Panc1 (cell line): Measurements from ENCODE around the gene IRF2.

Experiments used
- POLR2AphosphoS5 ChIP-seq: IDR thresholded peaks from 2 replicates; pipeline ENCODE4 v1.6.1; 2012; ENCODE audit warnings: mild to moderate bottlenecking, low read depth, low read length, moderate library complexity
- TCF7L2 ChIP-seq: IDR thresholded peaks from 2 replicates; pipeline ENCODE4 v1.6.1; 2011; ENCODE audit warnings: mild to moderate bottlenecking, low read depth, low read length, inconsistent platforms
- TF ChIP-seq, protein P1 (sequence below): fragments of 450-650 bp; IDR thresholded peaks from 2 replicates; pipeline ENCODE4 v1.5.1; 2017; ENCODE audit warnings: mild to moderate bottlenecking
- TF ChIP-seq, protein P2 (sequence below), 2 experiments: IDR thresholded peaks; 2 replicates each; pipeline ENCODE4 v1.6.1; 2011 to 2012; ENCODE audit warnings: low read depth in 2 of 2, control low read depth in 1 of 2, low read length in 1 of 2, mild to moderate bottlenecking in 1 of 2, moderate library complexity in 1 of 2; ENCODE audit not compliant: insufficient read depth in 1 of 2

DNA sequence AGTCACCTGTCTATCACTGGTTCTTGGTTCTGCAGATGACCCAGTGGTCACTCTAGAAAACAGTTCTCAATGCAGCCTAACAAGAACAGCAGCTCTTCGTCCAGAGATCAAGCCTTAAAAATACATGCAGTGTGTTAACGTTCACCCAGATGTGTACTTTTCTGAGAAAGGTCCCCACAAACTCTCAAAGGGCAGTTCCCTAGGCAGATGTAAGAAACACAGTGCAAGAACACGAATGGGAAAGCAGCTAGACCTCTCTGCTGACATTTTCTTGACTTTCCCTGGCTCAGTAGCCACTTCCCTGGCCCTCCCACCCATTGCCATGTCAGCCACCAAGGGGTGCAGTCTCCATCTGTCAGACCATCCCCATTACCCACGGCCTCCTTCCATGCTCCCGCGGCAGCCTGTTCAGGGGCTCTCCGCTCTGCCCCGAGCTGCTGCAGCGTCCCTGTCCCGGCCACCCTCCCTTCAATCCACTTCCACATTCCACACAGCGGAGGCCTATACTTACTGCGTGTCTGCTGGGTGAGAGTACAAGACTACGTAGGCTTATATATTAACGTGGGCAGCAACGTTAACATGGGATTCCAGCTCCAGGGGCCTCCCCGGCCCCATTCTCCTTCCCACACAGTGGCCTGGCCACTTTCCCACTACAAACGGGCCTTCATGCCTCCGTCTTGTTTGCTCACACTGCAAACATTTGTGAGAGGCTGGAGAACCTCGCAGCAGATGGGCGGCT is 34.3 kb downstream of the IRF2 start:
- TF ChIP-seq, protein P1, sequence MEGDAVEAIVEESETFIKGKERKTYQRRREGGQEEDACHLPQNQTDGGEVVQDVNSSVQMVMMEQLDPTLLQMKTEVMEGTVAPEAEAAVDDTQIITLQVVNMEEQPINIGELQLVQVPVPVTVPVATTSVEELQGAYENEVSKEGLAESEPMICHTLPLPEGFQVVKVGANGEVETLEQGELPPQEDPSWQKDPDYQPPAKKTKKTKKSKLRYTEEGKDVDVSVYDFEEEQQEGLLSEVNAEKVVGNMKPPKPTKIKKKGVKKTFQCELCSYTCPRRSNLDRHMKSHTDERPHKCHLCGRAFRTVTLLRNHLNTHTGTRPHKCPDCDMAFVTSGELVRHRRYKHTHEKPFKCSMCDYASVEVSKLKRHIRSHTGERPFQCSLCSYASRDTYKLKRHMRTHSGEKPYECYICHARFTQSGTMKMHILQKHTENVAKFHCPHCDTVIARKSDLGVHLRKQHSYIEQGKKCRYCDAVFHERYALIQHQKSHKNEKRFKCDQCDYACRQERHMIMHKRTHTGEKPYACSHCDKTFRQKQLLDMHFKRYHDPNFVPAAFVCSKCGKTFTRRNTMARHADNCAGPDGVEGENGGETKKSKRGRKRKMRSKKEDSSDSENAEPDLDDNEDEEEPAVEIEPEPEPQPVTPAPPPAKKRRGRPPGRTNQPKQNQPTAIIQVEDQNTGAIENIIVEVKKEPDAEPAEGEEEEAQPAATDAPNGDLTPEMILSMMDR = no peak
- TF ChIP-seq, protein P2, sequence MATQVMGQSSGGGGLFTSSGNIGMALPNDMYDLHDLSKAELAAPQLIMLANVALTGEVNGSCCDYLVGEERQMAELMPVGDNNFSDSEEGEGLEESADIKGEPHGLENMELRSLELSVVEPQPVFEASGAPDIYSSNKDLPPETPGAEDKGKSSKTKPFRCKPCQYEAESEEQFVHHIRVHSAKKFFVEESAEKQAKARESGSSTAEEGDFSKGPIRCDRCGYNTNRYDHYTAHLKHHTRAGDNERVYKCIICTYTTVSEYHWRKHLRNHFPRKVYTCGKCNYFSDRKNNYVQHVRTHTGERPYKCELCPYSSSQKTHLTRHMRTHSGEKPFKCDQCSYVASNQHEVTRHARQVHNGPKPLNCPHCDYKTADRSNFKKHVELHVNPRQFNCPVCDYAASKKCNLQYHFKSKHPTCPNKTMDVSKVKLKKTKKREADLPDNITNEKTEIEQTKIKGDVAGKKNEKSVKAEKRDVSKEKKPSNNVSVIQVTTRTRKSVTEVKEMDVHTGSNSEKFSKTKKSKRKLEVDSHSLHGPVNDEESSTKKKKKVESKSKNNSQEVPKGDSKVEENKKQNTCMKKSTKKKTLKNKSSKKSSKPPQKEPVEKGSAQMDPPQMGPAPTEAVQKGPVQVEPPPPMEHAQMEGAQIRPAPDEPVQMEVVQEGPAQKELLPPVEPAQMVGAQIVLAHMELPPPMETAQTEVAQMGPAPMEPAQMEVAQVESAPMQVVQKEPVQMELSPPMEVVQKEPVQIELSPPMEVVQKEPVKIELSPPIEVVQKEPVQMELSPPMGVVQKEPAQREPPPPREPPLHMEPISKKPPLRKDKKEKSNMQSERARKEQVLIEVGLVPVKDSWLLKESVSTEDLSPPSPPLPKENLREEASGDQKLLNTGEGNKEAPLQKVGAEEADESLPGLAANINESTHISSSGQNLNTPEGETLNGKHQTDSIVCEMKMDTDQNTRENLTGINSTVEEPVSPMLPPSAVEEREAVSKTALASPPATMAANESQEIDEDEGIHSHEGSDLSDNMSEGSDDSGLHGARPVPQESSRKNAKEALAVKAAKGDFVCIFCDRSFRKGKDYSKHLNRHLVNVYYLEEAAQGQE (IDR thresholded peaks at IDR 0.05; ENCODE audit: insufficient read depth in 1 of 2, low read depth in 2 of 2, low read length in 1 of 2) = no peak
- TF ChIP-seq POLR2AphosphoS5 = no peak
- no peak for TF ChIP-seq TCF7L2
